Mucosa of descending colon (tissue), 3 donors: ENCODE data around the gene DCP1A. TPM values are rescaled to one million over a fixed set of nuclear protein-coding genes. Genes with fewer than 3 reads are reported as not detected.
"Not testable (repeated sequence)": the region's sequence is repeated elsewhere in the genome, so short reads cannot be mapped to it uniquely, and the experiment has no call there.

Experiments
- ATAC-seq: fragments of 200-7000 bp; cut with Tn5 transposase; one replicate; pipeline ENCODE4 v1.9.1; 2020; ENCODE audit warnings: mild to moderate bottlenecking, moderate library complexity
- DNase-seq, 3 donors: peaks; one replicate each; pipeline ENCODE4 v3.0.0-alpha.2; 2020
- H3K36me3 ChIP-seq: fragments of 200-600 bp; one replicate; pipeline ENCODE4 v1.8.0; 2021; ENCODE audit warnings: low read depth, mild to moderate bottlenecking
- H3K4me1 ChIP-seq: fragments of 200-600 bp; one replicate; pipeline ENCODE4 v1.8.0; 2021; ENCODE audit warnings: low read depth, mild to moderate bottlenecking
- H3K4me3 ChIP-seq: fragments of 200-600 bp; one replicate; pipeline ENCODE4 v1.8.0; 2021; ENCODE audit warnings: mild to moderate bottlenecking
- H3K9me3 ChIP-seq: fragments of 200-600 bp; one replicate; pipeline ENCODE4 v1.8.0; 2021; ENCODE audit warnings: mild to moderate bottlenecking
- CTCF ChIP-seq: fragments of 200-600 bp; IDR thresholded peaks from one replicate; pipeline ENCODE4 v1.8.0; 2022; ENCODE audit warnings: antibody characterized with exemption, mild to moderate bottlenecking
- intact Hi-C, 2 donors: fragments of 100-400 bp; cut with DNase I in 1 of 2; cut with micrococcal nuclease in 1 of 2; formaldehyde crosslinking; loops; one replicate each; pipeline versions ENCODE4 v1.11.0 to v1.11.1; 2022; cut with DNase I, micrococcal nuclease
- total RNA-seq, 3 donors: library from RNA; stranded (reverse); fragmentation: NEBNext Ultra II Directional in 2 of 3; extraction: Animal tissue kit (Norgen Biotek cat#: 25700) in 2 of 3; gene quantifications; one replicate each; pipeline versions ENCODE4 v1.2.1 to v1.2.4, GENCODE V29; 2021 to 2023
- donor health status: DM: no; HTN: no; CAD: no; lungs with moderate emphysema.
- donor health status: DM: no; HTN: no; CAD: no.
- donor health status: DM: no; HTN: yes; CAD: no.

DCP1A gene
- total RNA-seq, 3 donors from 2014 or later: 20.7 to 28.2 (median 21.3) TPM

GRCh38 chr3:53274938-53275605, 72.3 kb downstream of the DCP1A start:
- Histone ChIP-seq H3K9me3 (no peaks in the 10 kb centered on the region), H3K4me3 (no peak overlapping the region), H3K36me3 (no peaks in the 10 kb centered on the region), H3K4me1 (peaks cover 5% of the 10 kb centered on the region)
- no peak for TF ChIP-seq CTCF
- ATAC-seq: peak; percentile 21
- DNase-seq: no peak
- intact Hi-C loops: no loop called here

GRCh38 chr3:53273146-53273670, 74.1 kb downstream of the DCP1A start:
- no peak for DNase-seq
- TF ChIP-seq CTCF: no peak
- no peaks in the 10 kb centered on the region for H3K9me3 ChIP-seq
- peaks cover 10% of the 10 kb centered on the region for H3K4me1 ChIP-seq
- H3K4me3 ChIP-seq: no peak overlapping the region
- H3K36me3 ChIP-seq: no peaks in the 10 kb centered on the region
- no peak for ATAC-seq
- intact Hi-C loops: no loop called here

GRCh38 chr3:53269888-53270880, 77.2 kb downstream of the DCP1A start:
- intact Hi-C loops: no loop called here
- H3K9me3 ChIP-seq: no peaks in the 10 kb centered on the region
- H3K36me3 ChIP-seq: no peaks in the 10 kb centered on the region
- peak; percentile 59 to 82 (median 80) for DNase-seq
- ATAC-seq: peak; percentile 95
- H3K4me3 ChIP-seq: no peak overlapping the region
- H3K4me1 ChIP-seq: peaks cover 4% of the 10 kb centered on the region
- no peak for TF ChIP-seq CTCF

GRCh38 chr3:53269193-53269592, 78.2 kb downstream of the DCP1A start:
- H3K4me3 ChIP-seq, intact Hi-C loops, H3K4me1 ChIP-seq, H3K36me3 ChIP-seq, H3K9me3 ChIP-seq, DNase-seq: not testable (repeated sequence)
- peak; percentile 51 for ATAC-seq

- H3K4me1 ChIP-seq: peaks cover 4% of the 10 kb centered on the region
- intact Hi-C loops: no loop called here
- no peak for DNase-seq
- no peaks in the 10 kb centered on the region for H3K9me3 ChIP-seq
- ATAC-seq: no peak
- H3K4me3 ChIP-seq: no peak overlapping the region
- no peak for TF ChIP-seq CTCF
- no peaks in the 10 kb centered on the region for H3K36me3 ChIP-seq
Observed at GRCh38 chr3:53267766-53268165, 79.6 kb downstream of the DCP1A start.

GRCh38 chr3:53264718-53265117, 82.6 kb downstream of the DCP1A start:
- H3K9me3 ChIP-seq: no peaks in the 10 kb centered on the region
- DNase-seq (no peak), ATAC-seq (peak; percentile 9)
- H3K36me3 ChIP-seq: no peaks in the 10 kb centered on the region
- intact Hi-C loops: no loop called here
- peaks cover under 1% of the 10 kb centered on the region for H3K4me1 ChIP-seq
- TF ChIP-seq CTCF: no peak
- no peak overlapping the region for H3K4me3 ChIP-seq
